Measurements from ENCODE around the gene MRPS21.

- no peak for TF ChIP-seq POLR2A (IDR thresholded peaks at IDR 0.05; ENCODE audit: low read length)
- no peak for TF ChIP-seq BHLHE40 (IDR thresholded peaks at IDR 0.05; ENCODE audit: low read depth, low read length)
- TF ChIP-seq, protein P1, sequence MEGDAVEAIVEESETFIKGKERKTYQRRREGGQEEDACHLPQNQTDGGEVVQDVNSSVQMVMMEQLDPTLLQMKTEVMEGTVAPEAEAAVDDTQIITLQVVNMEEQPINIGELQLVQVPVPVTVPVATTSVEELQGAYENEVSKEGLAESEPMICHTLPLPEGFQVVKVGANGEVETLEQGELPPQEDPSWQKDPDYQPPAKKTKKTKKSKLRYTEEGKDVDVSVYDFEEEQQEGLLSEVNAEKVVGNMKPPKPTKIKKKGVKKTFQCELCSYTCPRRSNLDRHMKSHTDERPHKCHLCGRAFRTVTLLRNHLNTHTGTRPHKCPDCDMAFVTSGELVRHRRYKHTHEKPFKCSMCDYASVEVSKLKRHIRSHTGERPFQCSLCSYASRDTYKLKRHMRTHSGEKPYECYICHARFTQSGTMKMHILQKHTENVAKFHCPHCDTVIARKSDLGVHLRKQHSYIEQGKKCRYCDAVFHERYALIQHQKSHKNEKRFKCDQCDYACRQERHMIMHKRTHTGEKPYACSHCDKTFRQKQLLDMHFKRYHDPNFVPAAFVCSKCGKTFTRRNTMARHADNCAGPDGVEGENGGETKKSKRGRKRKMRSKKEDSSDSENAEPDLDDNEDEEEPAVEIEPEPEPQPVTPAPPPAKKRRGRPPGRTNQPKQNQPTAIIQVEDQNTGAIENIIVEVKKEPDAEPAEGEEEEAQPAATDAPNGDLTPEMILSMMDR (IDR thresholded peaks at IDR 0.05): no peak
- TF ChIP-seq, protein P2, sequence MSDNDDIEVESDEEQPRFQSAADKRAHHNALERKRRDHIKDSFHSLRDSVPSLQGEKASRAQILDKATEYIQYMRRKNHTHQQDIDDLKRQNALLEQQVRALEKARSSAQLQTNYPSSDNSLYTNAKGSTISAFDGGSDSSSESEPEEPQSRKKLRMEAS (IDR thresholded peaks at IDR 0.05): no peak
- TF ChIP-seq, protein P3, sequence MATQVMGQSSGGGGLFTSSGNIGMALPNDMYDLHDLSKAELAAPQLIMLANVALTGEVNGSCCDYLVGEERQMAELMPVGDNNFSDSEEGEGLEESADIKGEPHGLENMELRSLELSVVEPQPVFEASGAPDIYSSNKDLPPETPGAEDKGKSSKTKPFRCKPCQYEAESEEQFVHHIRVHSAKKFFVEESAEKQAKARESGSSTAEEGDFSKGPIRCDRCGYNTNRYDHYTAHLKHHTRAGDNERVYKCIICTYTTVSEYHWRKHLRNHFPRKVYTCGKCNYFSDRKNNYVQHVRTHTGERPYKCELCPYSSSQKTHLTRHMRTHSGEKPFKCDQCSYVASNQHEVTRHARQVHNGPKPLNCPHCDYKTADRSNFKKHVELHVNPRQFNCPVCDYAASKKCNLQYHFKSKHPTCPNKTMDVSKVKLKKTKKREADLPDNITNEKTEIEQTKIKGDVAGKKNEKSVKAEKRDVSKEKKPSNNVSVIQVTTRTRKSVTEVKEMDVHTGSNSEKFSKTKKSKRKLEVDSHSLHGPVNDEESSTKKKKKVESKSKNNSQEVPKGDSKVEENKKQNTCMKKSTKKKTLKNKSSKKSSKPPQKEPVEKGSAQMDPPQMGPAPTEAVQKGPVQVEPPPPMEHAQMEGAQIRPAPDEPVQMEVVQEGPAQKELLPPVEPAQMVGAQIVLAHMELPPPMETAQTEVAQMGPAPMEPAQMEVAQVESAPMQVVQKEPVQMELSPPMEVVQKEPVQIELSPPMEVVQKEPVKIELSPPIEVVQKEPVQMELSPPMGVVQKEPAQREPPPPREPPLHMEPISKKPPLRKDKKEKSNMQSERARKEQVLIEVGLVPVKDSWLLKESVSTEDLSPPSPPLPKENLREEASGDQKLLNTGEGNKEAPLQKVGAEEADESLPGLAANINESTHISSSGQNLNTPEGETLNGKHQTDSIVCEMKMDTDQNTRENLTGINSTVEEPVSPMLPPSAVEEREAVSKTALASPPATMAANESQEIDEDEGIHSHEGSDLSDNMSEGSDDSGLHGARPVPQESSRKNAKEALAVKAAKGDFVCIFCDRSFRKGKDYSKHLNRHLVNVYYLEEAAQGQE (IDR thresholded peaks at IDR 0.05): no peak
- no peak for TF ChIP-seq EP300 (IDR thresholded peaks at IDR 0.05)
- TF ChIP-seq MAZ (IDR thresholded peaks at IDR 0.05; ENCODE audit: borderline replicate concordance, low read depth, low read length): no peak
- no peak for TF ChIP-seq ZFP36 (IDR thresholded peaks at IDR 0.05; ENCODE audit: borderline replicate concordance, partially characterized antibody)
- TF ChIP-seq RNF2 (IDR thresholded peaks at IDR 0.05; ENCODE audit: borderline replicate concordance, low read depth): no peak
- TF ChIP-seq CHD2 (IDR thresholded peaks at IDR 0.05; ENCODE audit: low read length, partially characterized antibody): no peak
- no peak for TF ChIP-seq EHMT2 (IDR thresholded peaks at IDR 0.05; ENCODE audit: low read depth)
- TF ChIP-seq, protein P4, sequence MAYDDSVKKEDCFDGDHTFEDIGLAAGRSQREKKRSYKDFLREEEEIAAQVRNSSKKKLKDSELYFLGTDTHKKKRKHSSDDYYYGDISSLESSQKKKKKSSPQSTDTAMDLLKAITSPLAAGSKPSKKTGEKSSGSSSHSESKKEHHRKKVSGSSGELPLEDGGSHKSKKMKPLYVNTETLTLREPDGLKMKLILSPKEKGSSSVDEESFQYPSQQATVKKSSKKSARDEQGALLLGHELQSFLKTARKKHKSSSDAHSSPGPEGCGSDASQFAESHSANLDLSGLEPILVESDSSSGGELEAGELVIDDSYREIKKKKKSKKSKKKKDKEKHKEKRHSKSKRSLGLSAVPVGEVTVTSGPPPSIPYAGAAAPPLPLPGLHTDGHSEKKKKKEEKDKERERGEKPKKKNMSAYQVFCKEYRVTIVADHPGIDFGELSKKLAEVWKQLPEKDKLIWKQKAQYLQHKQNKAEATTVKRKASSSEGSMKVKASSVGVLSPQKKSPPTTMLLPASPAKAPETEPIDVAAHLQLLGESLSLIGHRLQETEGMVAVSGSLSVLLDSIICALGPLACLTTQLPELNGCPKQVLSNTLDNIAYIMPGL (CRISPR knock-in tag; IDR thresholded peaks at IDR 0.05; ENCODE audit: borderline replicate concordance): no peak
Measured at GRCh38 chr1:150267896-150268295, 25.8 kb upstream of the MRPS21 start.

Measured in A549 (cell line).